Activated CD8-positive, alpha-beta T cell treated with anti-CD3 and anti-CD28 coated beads, Interleukin-2, amount 10 ng/mL, durations not matched to agents 7 days and 5 days (primary cell): ENCODE data around the gene ST14. TPM values are rescaled to one million over a fixed set of nuclear protein-coding genes. Genes with fewer than 3 reads are reported as not detected.

Source experiments
- total RNA-seq, 2 experiments: library from RNA; stranded (reverse); gene quantifications; one replicate each; pipeline ENCODE4 v1.2.3, GENCODE V29; 2021

Gene ST14
- total RNA-seq, 2 experiments from 2014 or later, result not detected

Other genes with a start within 250 kb of the ST14 start
- gene PRDM10, start 156.9 kb upstream of the ST14 start, total RNA-seq, result 10 to 100 TPM; 14.3 to 15.9 TPM
- 10 to 100 TPM; 16.5 to 17.0 TPM for gene APLP2, start 89.9 kb upstream of the ST14 start, total RNA-seq
- 10 to 100 TPM; 37.8 to 42.1 TPM for gene ZBTB44, start 155.1 kb downstream of the ST14 start, total RNA-seq